ENCODE data around the gene TNPO2. TPM values are rescaled to one million over a fixed set of nuclear protein-coding genes. Genes with fewer than 3 reads are reported as not detected.
A peak's percentile ranks its signal among the peaks of the same experiment; 100 is the strongest.

The TNPO2 gene
- total RNA-seq, 1 donor from 2014 or later, result 138 TPM

DNA sequence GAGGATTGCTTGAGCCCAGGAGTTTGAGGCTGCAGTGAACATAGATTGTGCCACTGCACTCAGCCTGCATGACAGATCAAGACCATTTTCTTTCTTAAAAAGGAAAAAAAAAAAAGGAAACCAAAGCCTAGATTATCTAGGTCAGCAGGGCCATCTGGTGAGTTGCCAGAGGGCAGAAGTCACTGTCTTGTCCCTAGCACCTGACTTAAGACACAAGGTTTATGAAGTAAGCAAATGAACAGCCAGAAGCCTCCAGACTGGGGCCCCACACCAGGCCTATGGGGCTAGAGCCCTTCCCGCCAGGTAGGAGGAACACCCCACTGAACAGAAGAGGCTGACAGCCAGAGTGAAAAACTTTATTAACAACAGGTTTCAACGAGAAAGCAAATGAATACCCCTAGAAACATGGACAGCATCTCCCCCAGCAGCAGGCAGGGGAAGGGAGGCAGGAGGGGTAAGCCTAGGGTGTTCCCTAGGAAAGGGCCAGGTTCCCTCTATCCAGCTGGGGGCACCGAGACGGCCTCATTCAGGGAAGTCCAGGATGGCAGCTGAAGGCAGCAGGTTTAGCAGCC is 55.9 kb downstream of the TNPO2 start:
- H3K27ac Mint-ChIP-seq (ENCODE audit: unreplicated experiment), result peak overlapping the region; percentile 62
- H3K4me1 Mint-ChIP-seq, result peaks cover 50% of the 10 kb centered on the region

DNA sequence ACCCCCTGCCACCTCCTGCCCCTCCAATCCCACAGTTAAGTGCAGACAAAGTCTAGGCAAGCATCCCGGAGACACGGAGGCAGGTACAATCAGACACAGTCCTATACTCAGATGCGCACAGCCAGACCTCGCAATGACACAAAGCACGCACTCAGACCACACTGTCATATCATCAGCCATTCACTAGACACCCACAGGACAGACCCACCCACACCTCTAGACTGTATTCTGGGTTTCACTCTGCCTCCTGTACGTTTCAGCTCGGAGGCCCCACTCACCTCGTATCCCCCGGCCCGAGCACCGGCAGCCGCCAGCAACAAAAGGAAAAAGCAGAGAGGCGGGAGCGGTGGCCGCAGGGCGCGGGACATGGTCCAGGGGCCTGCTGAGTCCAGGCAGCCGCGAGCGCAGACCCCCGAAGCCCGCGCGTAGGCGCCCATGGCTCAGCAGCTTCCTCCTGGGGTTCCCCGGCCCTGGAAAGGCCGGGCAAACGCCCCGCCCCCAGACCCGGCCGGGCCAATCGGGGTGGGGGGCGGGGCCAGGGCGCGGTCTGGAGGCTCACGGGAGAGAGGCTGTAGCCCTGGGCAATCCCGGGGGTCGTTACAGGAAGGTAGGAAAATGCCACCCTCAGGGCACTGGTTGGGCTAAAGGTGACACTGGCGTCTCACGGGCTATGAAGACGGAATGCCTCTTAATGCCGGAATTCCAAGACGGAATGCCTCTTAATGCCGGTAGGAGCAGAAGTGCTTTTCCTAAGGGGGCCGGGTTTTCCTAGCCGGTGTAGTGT is 57.3 kb downstream of the TNPO2 start, which contains the start of the genes MAN2B1 and WDR83:
Gene MAN2B1, minus strand, starts transcription at position 478 of the 784 bp plus-strand sequence. Its CDS starts 41 bp downstream, at position 437.
Gene WDR83, plus strand, starts transcription at position 543 of the 784 bp plus-strand sequence. CDS start 2,984 bp downstream, outside the sequence.
- TF ChIP-seq CTCF (conservative IDR thresholded peaks at IDR 0.05), result no peak
- no peaks in the 10 kb centered on the region for H3K36me3 Mint-ChIP-seq (ENCODE audit: low read depth)
- H3K27ac Mint-ChIP-seq (ENCODE audit: unreplicated experiment), result peak within 1 kb of the TSS; percentile 88
- H3K9me3 Mint-ChIP-seq, result no peaks in the 10 kb centered on the region
- peak; percentile 65 for DNase-seq (ENCODE audit: low read depth, low spot score)
- H3K27me3 Mint-ChIP-seq (ENCODE audit: low read depth), result no peaks in the 10 kb centered on the region
- H3K4me1 Mint-ChIP-seq, result peaks cover 44% of the 10 kb centered on the region
- peak within 1 kb of the TSS; percentile 98 for H3K4me3 Mint-ChIP-seq

More for the DNA sequence above, 55.9 kb downstream of the TNPO2 start:
- DNase-seq (ENCODE audit: low read depth, low spot score), result no peak
- peaks cover 4% of the 10 kb centered on the region for H3K36me3 Mint-ChIP-seq (ENCODE audit: low read depth)
- TF ChIP-seq CTCF (conservative IDR thresholded peaks at IDR 0.05), result no peak
- H3K27me3 Mint-ChIP-seq (ENCODE audit: low read depth), result peaks cover 3% of the 10 kb centered on the region
- H3K9me3 Mint-ChIP-seq, result no peaks in the 10 kb centered on the region
- H3K4me3 Mint-ChIP-seq, result peak overlapping the region; percentile 98

DNA sequence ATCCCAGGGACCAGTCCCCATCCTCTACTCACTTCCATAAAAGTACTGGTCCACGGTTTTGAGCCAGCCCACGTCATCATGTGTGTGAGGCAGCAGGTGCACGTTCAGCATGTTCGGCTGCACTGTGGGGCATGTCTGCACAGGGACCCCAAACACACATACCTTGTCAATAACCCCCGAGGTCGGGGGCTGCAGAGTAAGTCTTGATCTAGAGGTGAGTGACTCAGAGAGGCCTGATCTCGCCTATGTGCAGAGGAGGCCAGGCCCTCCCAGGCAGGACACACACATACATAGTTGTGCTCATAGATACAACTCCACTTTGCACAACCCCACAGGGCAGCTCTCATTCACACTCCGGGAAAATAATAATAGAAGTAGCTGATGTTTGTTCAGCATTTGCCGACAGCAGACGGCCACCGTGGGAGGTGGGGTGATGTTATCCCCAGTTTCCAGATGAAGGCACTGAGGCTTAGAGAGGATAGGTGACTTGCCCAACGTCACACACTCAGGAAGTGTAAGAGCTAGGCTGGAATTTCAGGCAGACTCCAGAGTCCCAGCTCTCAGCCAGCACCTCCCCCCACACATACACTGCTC is 58.0 kb downstream of the TNPO2 start:
- H3K4me1 Mint-ChIP-seq, result peaks cover 44% of the 10 kb centered on the region
- peak overlapping the region; percentile 88 for H3K27ac Mint-ChIP-seq (ENCODE audit: unreplicated experiment)
- H3K27me3 Mint-ChIP-seq (ENCODE audit: low read depth), result no peaks in the 10 kb centered on the region
- DNase-seq (ENCODE audit: low read depth, low spot score), result no peak
- peak overlapping the region; percentile 98 for H3K4me3 Mint-ChIP-seq
- no peak for TF ChIP-seq CTCF (conservative IDR thresholded peaks at IDR 0.05)
- H3K9me3 Mint-ChIP-seq, result no peaks in the 10 kb centered on the region
- H3K36me3 Mint-ChIP-seq (ENCODE audit: low read depth), result no peaks in the 10 kb centered on the region

- H3K4me3 Mint-ChIP-seq, result peak overlapping the region; percentile 78
- no peak overlapping the region for H3K27ac Mint-ChIP-seq (ENCODE audit: unreplicated experiment)
These were observed 58.5 kb downstream of the TNPO2 start for GRCh38 chr19:12665281-12665573.

More at GRCh38 chr19:12665281-12665573, 58.5 kb downstream of the TNPO2 start:
- Mint-ChIP-seq H3K27me3 (ENCODE audit: low read depth) (no peaks in the 10 kb centered on the region), H3K9me3 (no peaks in the 10 kb centered on the region), H3K36me3 (ENCODE audit: low read depth) (no peaks in the 10 kb centered on the region), H3K4me1 (peaks cover 41% of the 10 kb centered on the region)
- no peak for TF ChIP-seq CTCF (conservative IDR thresholded peaks at IDR 0.05)
- no peak for DNase-seq (ENCODE audit: low read depth, low spot score)
